ENCODE results near the gene PTPRU. TPM values are rescaled to one million over a fixed set of nuclear protein-coding genes. Genes with fewer than 3 reads are reported as not detected.

Gene PTPRU
- total and polyA plus RNA-seq, 2 of the 8 experiments (the other 6 are each of a cell fraction or from before 2014, with no cell fraction given): 33.8 to 41.8 TPM

GRCh38 chr1:29330089-29330488 lies 93.8 kb downstream of the PTPRU start:
- Histone ChIP-seq H3K4me3 (ENCODE audit: extremely low read depth in 1 of 4, insufficient read depth in 2 of 4, low read depth in 3 of 4, low read length in 4 of 4) (no peak overlapping the region), H2BK5ac (ENCODE audit: low read depth, low read length) (no peak overlapping the region), H3K4me1 (replicated peaks in 1 of 4; ENCODE audit: control insufficient read depth in 3 of 4, insufficient read depth in 4 of 4, low read length in 3 of 4) (peaks cover 5 to 11% (median 8%) of the 10 kb centered on the region in 4 experiments), H3K27me3 (replicated peaks in 1 of 4; ENCODE audit: control insufficient read depth in 3 of 4, extremely low read depth in 1 of 4, insufficient read depth in 3 of 4, low read length in 3 of 4) (no peaks in the 10 kb centered on the region), H3K36me3 (ENCODE audit: control insufficient read depth in 2 of 4, insufficient read depth in 4 of 4, low read length in 3 of 4) (no peaks in the 10 kb centered on the region), H3K9me3 (ENCODE audit: insufficient read depth in 2 of 2, low read depth in 1 of 2, low read length in 1 of 2) (peaks cover 0 to 3% of the 10 kb centered on the region in 2 experiments; a peak in 1 of 4 replicates), H3K79me2 (ENCODE audit: control insufficient read depth in 1 of 2, insufficient read depth in 2 of 2, low read length in 2 of 2) (no peaks in the 10 kb centered on the region), H3K56ac (replicated peaks; ENCODE audit: insufficient read length, low read depth, low read length) (no peak overlapping the region), H2BK20ac (ENCODE audit: low read length) (no peak overlapping the region), H3K14ac (ENCODE audit: insufficient read length) (no peak overlapping the region), H3K27ac (ENCODE audit: low read depth, low read length) (0 out of 2 replicates have a peak overlapping the region, but pooled peaks have one; percentile 2), H2AFZ (ENCODE audit: low read length) (no peak overlapping the region), H2BK120ac (replicated peaks; ENCODE audit: low read depth, low read length) (no peak overlapping the region), H4K91ac (replicated peaks; ENCODE audit: insufficient read length, low read length) (no peak overlapping the region), H2BK12ac (ENCODE audit: low read depth, low read length) (no peak overlapping the region), H4K8ac (ENCODE audit: extremely low read depth, insufficient read depth, low read length) (no peak overlapping the region), H3K4ac (replicated peaks; ENCODE audit: insufficient read length, low read depth, low read length) (no peak overlapping the region), H3K9ac (replicated peaks in 1 of 4; ENCODE audit: extremely low read depth in 1 of 4, low read depth in 3 of 4, low read length in 3 of 4) (no peak overlapping the region), H3K4me2 (ENCODE audit: insufficient read depth in 1 of 2, low read depth in 2 of 2, low read length in 2 of 2) (no peak overlapping the region), H4K5ac (ENCODE audit: insufficient read length, low read depth, low read length) (no peak overlapping the region), H3K18ac (ENCODE audit: extremely low read depth, low read length) (no peak overlapping the region), H3K23ac (ENCODE audit: insufficient read length) (no peak overlapping the region), H2AK5ac (ENCODE audit: low read depth, low read length) (no peak overlapping the region), H2BK15ac (ENCODE audit: low read length) (no peak overlapping the region), H3K79me1 (ENCODE audit: low read depth, low read length) (no peaks in the 10 kb centered on the region), H3K23me2 (ENCODE audit: low read depth, low read length) (no peaks in the 10 kb centered on the region; the same call in 1 of the 2 replicates), H4K20me1 (replicated peaks in 1 of 2; ENCODE audit: control insufficient read depth in 1 of 2, insufficient read depth in 2 of 2, low read length in 2 of 2) (no peaks in the 10 kb centered on the region)
- CTCF ChIA-PET (ENCODE audit: partially characterized antibody): interaction anchor here (0.6 to 8.4 kb wide), 17 partner anchors 10 to 417 kb away, joined by 3 to 113 read pairs (median 4); no protein-coding TSS in a partner anchor
- 81% methylated on average over 2 of the region's 2 CpGs; no CpG with 5 or more reads in 1 of the 2 experiments for WGBS, 2 experiments (ENCODE audit: extremely low coverage in 1 of 2, insufficient coverage in 1 of 2, insufficient read length in 1 of 2, insufficient replicate concordance in 2 of 2, low coverage in 1 of 2, low lambda C conversion rate in 2 of 2, missing lambda C conversion rate in 1 of 2)
- FAIRE-seq (no peak), DNase-seq (ENCODE audit: low read depth in 1 of 2, low spot score in 2 of 2) (no peak)
- POLR2A ChIA-PET (ENCODE audit: partially characterized antibody): interaction anchor here (1.0 to 1.1 kb wide), 2 partner anchors 40 to 82 kb away, joined by 3 read pairs; no protein-coding TSS in a partner anchor
- TF ChIP-seq CHD1 (IDR thresholded peaks at IDR 0.05; ENCODE audit: low read depth, low read length): no peak
- TF ChIP-seq HDAC6 (IDR thresholded peaks at IDR 0.05; ENCODE audit: low read depth, low read length): no peak
- no peak for TF ChIP-seq JUND (IDR thresholded peaks at IDR 0.05; ENCODE audit: low read length)
- no peak for TF ChIP-seq EP300 (IDR thresholded peaks at IDR 0.05; ENCODE audit: borderline replicate concordance in 1 of 2, low read depth in 2 of 2, low read length in 2 of 2)
- TF ChIP-seq ATF3 (IDR thresholded peaks at IDR 0.05; ENCODE audit: insufficient read depth, low read depth, low read length): no peak
- no peak for TF ChIP-seq KDM1A (IDR thresholded peaks at IDR 0.05; ENCODE audit: borderline replicate concordance, low read length)
- no peak for TF ChIP-seq PHF8 (conservative IDR thresholded peaks at IDR 0.05; ENCODE audit: low read depth, low read length)
- TF ChIP-seq YY1 (IDR thresholded peaks at IDR 0.05; ENCODE audit: low read depth, low read length): no peak
- no peak for TF ChIP-seq TAF7 (optimal IDR thresholded peaks at IDR 0.05; ENCODE audit: borderline replicate concordance, low read depth, low read length)
- TF ChIP-seq SAP30 (IDR thresholded peaks at IDR 0.05; ENCODE audit: insufficient read depth, insufficient replicate concordance, low read length): no peak

All from H1 (cell line).